Measurements from ENCODE around the gene METTL26.

Gene METTL26

GRCh38 chr16:591892-592517, 44.1 kb downstream of the METTL26 start:
- Histone ChIP-seq H3K27me3 (ENCODE audit: low read length) (no peaks in the 10 kb centered on the region), H3K4me3 (ENCODE audit: insufficient read depth, low read length, poor library complexity, severe bottlenecking) (no peak overlapping the region), H3K79me2 (ENCODE audit: insufficient read depth, low read length) (peaks cover 13% of the 10 kb centered on the region; the same call in 1 of the 2 replicates), H4K20me1 (ENCODE audit: low read depth, low read length) (no peaks in the 10 kb centered on the region), H2AFZ (ENCODE audit: low read depth, low read length, severe bottlenecking) (no peak overlapping the region), H3K27ac (ENCODE audit: low read depth, low read length) (no peak overlapping the region), H3K9me3 (ENCODE audit: insufficient read depth, low read length) (no peaks in the 10 kb centered on the region), H3K4me2 (ENCODE audit: low read depth, low read length, poor library complexity, severe bottlenecking) (no peak overlapping the region), H3F3A (ENCODE audit: insufficient read depth) (no peaks in the 10 kb centered on the region), H3K9ac (ENCODE audit: low read length) (no peak overlapping the region), H3K36me3 (ENCODE audit: low read length) (no peaks in the 10 kb centered on the region), H3K9me2 (replicated peaks; ENCODE audit: insufficient read depth, low read length) (no peaks in the 10 kb centered on the region)
- no peak for TF ChIP-seq EZH2phosphoT487 (conservative IDR thresholded peaks at IDR 0.05; ENCODE audit: low read length)
- no peak for TF ChIP-seq CTCF (IDR thresholded peaks at IDR 0.05; ENCODE audit: insufficient read depth, low read length, poor library complexity, severe bottlenecking)

DNA sequence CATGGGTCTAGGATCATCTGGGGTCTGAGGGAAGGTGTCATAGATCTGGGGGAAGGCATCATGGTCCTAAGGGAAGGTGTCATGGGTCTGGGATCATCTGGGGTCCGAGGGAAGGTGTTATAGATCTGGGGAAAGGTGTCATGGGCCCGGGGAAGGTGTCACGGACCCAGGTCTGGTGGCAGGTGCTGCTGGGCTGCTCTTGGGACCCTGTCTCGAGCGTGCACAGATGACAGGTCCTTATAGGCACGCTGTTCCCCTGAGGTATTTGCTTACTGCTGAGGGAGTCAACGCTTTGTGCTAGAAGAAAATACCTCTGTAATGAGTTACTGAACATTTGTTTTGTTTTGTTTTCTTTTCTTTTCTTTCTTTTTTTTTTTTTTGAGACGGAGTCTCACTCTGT, 44.9 kb downstream of the METTL26 start:
- Histone ChIP-seq H3K9me3 (ENCODE audit: insufficient read depth, low read length) (no peaks in the 10 kb centered on the region), H3K4me2 (ENCODE audit: low read depth, low read length, poor library complexity, severe bottlenecking) (peak overlapping the region; percentile 59), H2AFZ (ENCODE audit: low read depth, low read length, severe bottlenecking) (no peak overlapping the region), H4K20me1 (ENCODE audit: low read depth, low read length) (no peaks in the 10 kb centered on the region), H3K9me2 (replicated peaks; ENCODE audit: insufficient read depth, low read length) (no peaks in the 10 kb centered on the region), H3F3A (ENCODE audit: insufficient read depth) (no peaks in the 10 kb centered on the region), H3K79me2 (ENCODE audit: insufficient read depth, low read length) (peaks cover 13% of the 10 kb centered on the region; the same call in 1 of the 2 replicates), H3K27me3 (ENCODE audit: low read length) (no peaks in the 10 kb centered on the region), H3K9ac (ENCODE audit: low read length) (peak overlapping the region; percentile 71), H3K36me3 (ENCODE audit: low read length) (no peaks in the 10 kb centered on the region), H3K4me3 (ENCODE audit: insufficient read depth, low read length, poor library complexity, severe bottlenecking) (no peak overlapping the region), H3K27ac (ENCODE audit: low read depth, low read length) (no peak overlapping the region)
- TF ChIP-seq CTCF (IDR thresholded peaks at IDR 0.05; ENCODE audit: insufficient read depth, low read length, poor library complexity, severe bottlenecking), result no peak
- no peak for TF ChIP-seq EZH2phosphoT487 (conservative IDR thresholded peaks at IDR 0.05; ENCODE audit: low read length)

DNA sequence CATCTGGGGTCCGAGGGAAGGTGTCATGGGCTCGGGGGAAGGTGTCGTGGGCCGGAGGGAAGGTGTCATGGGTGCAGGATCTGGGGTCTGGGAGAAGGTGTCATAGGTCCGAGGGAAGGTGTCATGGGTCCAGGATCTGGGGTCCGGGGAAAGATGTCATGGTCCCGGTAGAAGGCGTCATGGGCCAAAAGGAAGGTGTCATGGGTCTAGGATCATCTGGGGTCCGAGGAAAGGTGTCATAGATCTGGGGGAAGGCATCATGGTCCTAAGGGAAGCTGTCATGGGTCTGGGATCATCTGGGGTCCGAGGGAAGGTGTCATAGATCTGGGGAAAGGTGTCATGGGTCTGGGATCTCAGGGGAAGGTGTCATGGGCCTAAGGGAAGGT, 45.3 kb downstream of the METTL26 start:
- TF ChIP-seq EZH2phosphoT487 (conservative IDR thresholded peaks at IDR 0.05; ENCODE audit: low read length) (no peak), CTCF (IDR thresholded peaks at IDR 0.05; ENCODE audit: insufficient read depth, low read length, poor library complexity, severe bottlenecking) (no peak)
- Histone ChIP-seq H2AFZ (ENCODE audit: low read depth, low read length, severe bottlenecking) (no peak overlapping the region), H3K9me3 (ENCODE audit: insufficient read depth, low read length) (no peaks in the 10 kb centered on the region), H3K27ac (ENCODE audit: low read depth, low read length) (no peak overlapping the region), H3F3A (ENCODE audit: insufficient read depth) (no peaks in the 10 kb centered on the region; the same call in 1 of the 2 replicates), H3K9ac (ENCODE audit: low read length) (peak overlapping the region; percentile 71), H3K27me3 (ENCODE audit: low read length) (no peaks in the 10 kb centered on the region), H3K4me3 (ENCODE audit: insufficient read depth, low read length, poor library complexity, severe bottlenecking) (peak overlapping the region; percentile 66), H3K36me3 (ENCODE audit: low read length) (no peaks in the 10 kb centered on the region), H3K79me2 (ENCODE audit: insufficient read depth, low read length) (peaks cover 13% of the 10 kb centered on the region; the same call in 1 of the 2 replicates), H3K9me2 (replicated peaks; ENCODE audit: insufficient read depth, low read length) (no peaks in the 10 kb centered on the region), H3K4me2 (ENCODE audit: low read depth, low read length, poor library complexity, severe bottlenecking) (peak overlapping the region; percentile 59), H4K20me1 (ENCODE audit: low read depth, low read length) (no peaks in the 10 kb centered on the region)
